SK-N-MC (cell line): ENCODE results near the gene DGLUCY.

Source experiments
- EZH2 ChIP-seq: fragments of 200-600 bp; sonication (generic); IDR thresholded peaks from one replicate; pipeline ENCODE4 v1.6.1; 2017; ENCODE audit warnings: antibody characterized with exemption
- FOXP2 ChIP-seq: optimal IDR thresholded peaks from 2 replicates; pipeline ENCODE3; 2011; ENCODE audit warnings: mild to moderate bottlenecking, moderate library complexity; ENCODE audit not compliant: insufficient read depth; ENCODE audit errors: extremely low read length, control extremely low read depth
- POLR2AphosphoS5 ChIP-seq: IDR thresholded peaks from 2 replicates; pipeline ENCODE4 v1.6.1; 2012; ENCODE audit warnings: mild to moderate bottlenecking, low read depth, low read length, borderline replicate concordance

DNA sequence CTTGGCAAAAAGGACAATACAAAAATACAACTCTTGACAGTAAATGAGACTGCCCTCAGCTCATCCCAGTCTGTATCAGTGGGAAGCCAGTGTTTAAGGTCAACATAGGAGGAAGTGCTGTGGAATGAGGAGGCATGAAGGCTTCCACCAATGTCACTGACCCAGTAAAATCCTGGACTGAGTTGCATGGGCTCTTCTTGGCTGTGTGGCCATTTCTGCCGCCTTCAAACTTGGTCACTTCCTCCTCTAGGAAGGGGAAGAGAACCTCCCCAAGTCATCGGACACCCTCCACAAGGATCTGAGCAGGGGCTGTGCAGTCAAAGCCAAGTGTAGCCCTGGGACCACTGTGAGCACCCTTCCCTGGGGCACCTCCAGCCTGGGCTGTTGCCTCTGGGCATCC, 118.7 kb downstream of the DGLUCY start:
- no peak for TF ChIP-seq POLR2AphosphoS5
- TF ChIP-seq FOXP2 = no peak
- no peak for TF ChIP-seq EZH2
